Neural crest cell (in vitro differentiated cells): ENCODE measurements around the gene GSPT1. TPM values are rescaled to one million over a fixed set of nuclear protein-coding genes. Genes with fewer than 3 reads are reported as not detected.
A peak's percentile ranks its signal among the peaks of the same experiment; 100 is the strongest.

Experiments used
- DNase-seq: peaks from one replicate; pipeline ENCODE4 v3.0.0; 2021; ENCODE audit warnings: low read depth, mixed read lengths, low spot score
- H3K27ac Mint-ChIP-seq: one replicate; pipeline ENCODE4 v1.8.0; 2021; ENCODE audit warnings: mild to moderate bottlenecking, mixed read lengths; ENCODE audit not compliant: unreplicated experiment
- H3K27me3 Mint-ChIP-seq: 2 replicates; pipeline ENCODE4 v1.8.0; 2021; ENCODE audit warnings: low read depth, mild to moderate bottlenecking, mixed read lengths
- H3K36me3 Mint-ChIP-seq: 2 replicates; pipeline ENCODE4 v1.8.0; 2021; ENCODE audit warnings: low read depth, mild to moderate bottlenecking, mixed read lengths
- H3K4me1 Mint-ChIP-seq: 2 replicates; pipeline ENCODE4 v1.8.0; 2021; ENCODE audit warnings: mixed read lengths
- H3K4me3 Mint-ChIP-seq: one replicate; pipeline ENCODE4 v1.8.0; 2021; ENCODE audit warnings: mild to moderate bottlenecking, mixed read lengths
- H3K9me3 Mint-ChIP-seq: 2 replicates; pipeline ENCODE4 v1.8.0; 2021; ENCODE audit warnings: mixed read lengths
- total RNA-seq: library from RNA; stranded (reverse); gene quantifications from 2 replicates; pipeline ENCODE4 v1.2.1, GENCODE V29; 2021
- TF ChIP-seq, protein P1 (sequence below): fragments of 200-600 bp; sonication (generic); conservative IDR thresholded peaks from 2 replicates; pipeline ENCODE4 v1.5.0; 2021; ENCODE audit warnings: antibody characterized with exemption, mild to moderate bottlenecking

GSPT1 gene
- total RNA-seq, 1 donor from 2014 or later, result 127 TPM

DNA sequence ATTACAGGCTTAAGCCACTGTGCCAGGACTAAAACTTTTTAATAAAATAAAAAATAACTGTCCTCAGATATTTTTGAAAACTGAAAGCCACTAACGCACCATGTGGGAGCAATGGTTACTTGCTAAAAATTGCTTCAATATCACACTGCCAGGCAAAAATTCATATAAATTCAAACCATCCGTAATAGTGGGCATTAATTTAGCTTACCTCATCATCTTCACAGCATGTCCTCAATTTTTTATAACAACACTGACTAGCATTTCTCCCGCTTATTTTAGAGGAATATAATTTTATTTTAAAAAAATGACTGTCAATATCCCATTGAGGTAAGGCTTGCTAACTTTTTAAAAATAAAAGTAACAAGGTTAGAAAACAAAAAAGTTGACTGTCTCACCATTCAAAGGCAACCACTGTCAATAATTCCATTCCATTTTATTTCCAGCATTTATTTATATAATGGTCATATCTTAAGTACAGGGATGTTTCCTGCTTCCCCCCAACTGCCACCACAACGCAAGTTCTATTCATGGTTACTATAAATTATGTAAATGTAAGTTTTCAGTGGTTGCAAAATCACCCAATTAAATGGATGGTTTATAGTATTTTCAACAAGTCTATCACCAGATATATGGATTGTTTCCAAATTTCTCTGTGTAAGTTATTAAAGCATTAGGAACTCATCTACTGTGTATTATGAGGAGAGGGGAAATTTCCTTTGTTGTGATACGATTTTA is 25.4 kb downstream of the GSPT1 start:
- H3K36me3 Mint-ChIP-seq, result peaks cover 10% of the 10 kb centered on the region
- no peaks in the 10 kb centered on the region for H3K9me3 Mint-ChIP-seq
- no peak overlapping the region for H3K4me3 Mint-ChIP-seq

DNA sequence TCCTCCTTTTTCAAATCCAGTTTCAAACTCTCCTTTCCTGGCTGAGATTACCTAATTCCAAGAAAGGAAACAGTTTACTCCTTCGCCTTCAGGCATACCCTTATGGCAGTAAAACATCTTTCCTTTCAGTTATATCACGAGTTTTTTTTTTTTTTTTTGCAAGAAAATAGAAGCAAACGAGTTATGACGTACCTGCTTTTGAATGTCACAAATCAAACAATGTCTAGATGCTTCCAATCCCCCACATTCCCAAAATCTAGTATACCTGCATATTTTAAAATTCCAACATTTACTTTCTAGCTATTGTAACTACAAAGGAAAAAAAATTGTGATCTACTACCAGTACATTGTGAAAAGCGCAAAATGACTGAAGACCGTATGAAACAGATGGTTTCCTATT is 28.9 kb downstream of the GSPT1 start:
- H3K27ac Mint-ChIP-seq, result peak overlapping the region; percentile 59
- H3K4me3 Mint-ChIP-seq, result no peak overlapping the region
- H3K9me3 Mint-ChIP-seq, result no peaks in the 10 kb centered on the region
- no peak for DNase-seq
- H3K4me1 Mint-ChIP-seq, result no peaks in the 10 kb centered on the region
- H3K27me3 Mint-ChIP-seq, result no peaks in the 10 kb centered on the region
- peaks cover 5% of the 10 kb centered on the region for H3K36me3 Mint-ChIP-seq
- TF ChIP-seq, protein P1, sequence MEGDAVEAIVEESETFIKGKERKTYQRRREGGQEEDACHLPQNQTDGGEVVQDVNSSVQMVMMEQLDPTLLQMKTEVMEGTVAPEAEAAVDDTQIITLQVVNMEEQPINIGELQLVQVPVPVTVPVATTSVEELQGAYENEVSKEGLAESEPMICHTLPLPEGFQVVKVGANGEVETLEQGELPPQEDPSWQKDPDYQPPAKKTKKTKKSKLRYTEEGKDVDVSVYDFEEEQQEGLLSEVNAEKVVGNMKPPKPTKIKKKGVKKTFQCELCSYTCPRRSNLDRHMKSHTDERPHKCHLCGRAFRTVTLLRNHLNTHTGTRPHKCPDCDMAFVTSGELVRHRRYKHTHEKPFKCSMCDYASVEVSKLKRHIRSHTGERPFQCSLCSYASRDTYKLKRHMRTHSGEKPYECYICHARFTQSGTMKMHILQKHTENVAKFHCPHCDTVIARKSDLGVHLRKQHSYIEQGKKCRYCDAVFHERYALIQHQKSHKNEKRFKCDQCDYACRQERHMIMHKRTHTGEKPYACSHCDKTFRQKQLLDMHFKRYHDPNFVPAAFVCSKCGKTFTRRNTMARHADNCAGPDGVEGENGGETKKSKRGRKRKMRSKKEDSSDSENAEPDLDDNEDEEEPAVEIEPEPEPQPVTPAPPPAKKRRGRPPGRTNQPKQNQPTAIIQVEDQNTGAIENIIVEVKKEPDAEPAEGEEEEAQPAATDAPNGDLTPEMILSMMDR, result no peak

More for the DNA sequence above, 25.4 kb downstream of the GSPT1 start:
- Mint-ChIP-seq H3K27ac (no peak overlapping the region), H3K4me1 (no peaks in the 10 kb centered on the region), H3K27me3 (no peaks in the 10 kb centered on the region)
- DNase-seq, result no peak
- TF ChIP-seq, protein P1, result no peak

DNA sequence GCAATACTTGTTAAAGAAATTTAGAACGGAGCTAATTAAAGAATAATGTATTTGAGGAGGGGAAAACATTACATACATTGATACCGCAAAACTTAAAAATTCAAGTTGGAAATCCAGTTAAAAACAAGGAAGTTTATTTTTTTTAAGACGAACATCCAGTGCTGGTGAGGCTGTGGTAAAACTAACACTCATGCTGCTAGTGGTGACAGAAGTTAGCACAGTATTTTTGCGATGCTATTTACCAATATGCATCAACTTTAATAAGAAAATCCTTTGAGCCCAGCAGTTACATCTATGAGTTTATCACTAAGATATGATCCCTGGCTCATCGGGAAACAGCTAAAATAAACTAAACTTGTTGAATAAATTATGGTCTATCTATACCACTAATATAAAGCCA is 31.7 kb downstream of the GSPT1 start:
- no peak overlapping the region for H3K4me3 Mint-ChIP-seq
- TF ChIP-seq, protein P1, result no peak
- H3K27ac Mint-ChIP-seq, result no peak overlapping the region
- no peaks in the 10 kb centered on the region for H3K9me3 Mint-ChIP-seq
- no peaks in the 10 kb centered on the region for H3K27me3 Mint-ChIP-seq
- no peaks in the 10 kb centered on the region for H3K4me1 Mint-ChIP-seq
- peaks cover 8% of the 10 kb centered on the region for H3K36me3 Mint-ChIP-seq
- DNase-seq, result no peak

DNA sequence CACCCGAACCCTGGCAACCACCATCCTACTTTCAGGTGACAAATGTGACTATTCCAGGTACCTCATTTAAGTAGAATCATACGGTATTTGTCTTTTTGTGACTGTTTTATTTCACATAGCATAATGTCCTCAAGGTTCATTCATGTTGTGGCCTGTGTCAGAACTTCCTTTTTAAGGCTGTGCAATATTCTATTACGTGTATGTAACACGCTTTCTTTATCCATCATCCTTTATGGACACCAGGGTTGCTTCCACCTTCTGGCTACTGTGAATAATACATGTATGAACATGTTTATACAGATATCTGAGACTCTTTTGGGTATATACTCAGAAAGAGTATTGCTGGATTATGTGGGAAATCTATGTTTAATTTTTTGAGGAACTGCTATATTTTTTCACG is 35.7 kb downstream of the GSPT1 start:
- Mint-ChIP-seq H3K4me1 (no peaks in the 10 kb centered on the region), H3K27ac (no peak overlapping the region), H3K36me3 (peaks cover 13% of the 10 kb centered on the region), H3K4me3 (no peak overlapping the region), H3K27me3 (no peaks in the 10 kb centered on the region), H3K9me3 (no peaks in the 10 kb centered on the region)
- DNase-seq, result no peak
- TF ChIP-seq, protein P1, result no peak

GRCh38 chr16:11877374-11877773 is 38.4 kb downstream of the GSPT1 start:
- H3K36me3 Mint-ChIP-seq, result peaks cover 13% of the 10 kb centered on the region
- no peak overlapping the region for H3K27ac Mint-ChIP-seq
- no peaks in the 10 kb centered on the region for H3K27me3 Mint-ChIP-seq
- no peaks in the 10 kb centered on the region for H3K9me3 Mint-ChIP-seq
- TF ChIP-seq, protein P1, result no peak
- DNase-seq, result no peak
- no peak overlapping the region for H3K4me3 Mint-ChIP-seq
- no peaks in the 10 kb centered on the region for H3K4me1 Mint-ChIP-seq
